ENCODE measurements around the gene CDCA3.

DNA sequence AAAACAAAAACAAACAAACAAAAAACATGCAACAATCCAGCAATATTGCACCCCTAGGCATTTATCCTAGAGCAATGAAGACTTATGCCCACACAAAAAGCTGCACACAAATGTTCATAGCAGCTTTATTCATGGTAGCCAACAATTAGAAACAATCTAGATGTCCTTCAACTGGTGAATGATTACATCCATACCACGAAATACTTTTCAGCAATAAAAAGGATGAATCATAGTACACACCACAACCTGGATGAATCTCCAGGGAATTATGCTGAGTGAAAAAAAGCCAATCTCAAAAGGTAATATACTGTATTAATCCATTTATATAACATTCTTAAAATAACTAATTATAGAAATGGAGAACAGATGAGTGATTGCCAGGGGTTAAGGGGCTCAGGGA, 43.9 kb downstream of the CDCA3 start:
- TF ChIP-seq, protein P1, sequence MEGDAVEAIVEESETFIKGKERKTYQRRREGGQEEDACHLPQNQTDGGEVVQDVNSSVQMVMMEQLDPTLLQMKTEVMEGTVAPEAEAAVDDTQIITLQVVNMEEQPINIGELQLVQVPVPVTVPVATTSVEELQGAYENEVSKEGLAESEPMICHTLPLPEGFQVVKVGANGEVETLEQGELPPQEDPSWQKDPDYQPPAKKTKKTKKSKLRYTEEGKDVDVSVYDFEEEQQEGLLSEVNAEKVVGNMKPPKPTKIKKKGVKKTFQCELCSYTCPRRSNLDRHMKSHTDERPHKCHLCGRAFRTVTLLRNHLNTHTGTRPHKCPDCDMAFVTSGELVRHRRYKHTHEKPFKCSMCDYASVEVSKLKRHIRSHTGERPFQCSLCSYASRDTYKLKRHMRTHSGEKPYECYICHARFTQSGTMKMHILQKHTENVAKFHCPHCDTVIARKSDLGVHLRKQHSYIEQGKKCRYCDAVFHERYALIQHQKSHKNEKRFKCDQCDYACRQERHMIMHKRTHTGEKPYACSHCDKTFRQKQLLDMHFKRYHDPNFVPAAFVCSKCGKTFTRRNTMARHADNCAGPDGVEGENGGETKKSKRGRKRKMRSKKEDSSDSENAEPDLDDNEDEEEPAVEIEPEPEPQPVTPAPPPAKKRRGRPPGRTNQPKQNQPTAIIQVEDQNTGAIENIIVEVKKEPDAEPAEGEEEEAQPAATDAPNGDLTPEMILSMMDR (IDR thresholded peaks at IDR 0.05) = no peak
- TF ChIP-seq POLR2A (IDR thresholded peaks at IDR 0.05) = no peak

Measured in esophagus squamous epithelium (tissue), 4 donors.